Activated CD4-positive, CD25-positive, alpha-beta regulatory T cell treated with anti-CD3 and anti-CD28 coated beads, Interleukin-2, amount 50 U/mL, for 72 hours (primary cell): ENCODE data around the gene THAP12.
"Not testable (repeated sequence)": the region's sequence is repeated elsewhere in the genome, so short reads cannot be mapped to it uniquely, and the experiment has no call there.

Experiments used
- DNase-seq: peaks from one replicate; pipeline ENCODE4 v3.0.0; 2021

The THAP12 gene

GRCh38 chr11:76323375-76323774 is 57.6 kb downstream of the THAP12 start:
- not testable (repeated sequence) for DNase-seq

- DNase-seq, result no peak
These were observed 58.0 kb downstream of the THAP12 start for GRCh38 chr11:76322942-76323341.

- no peak for DNase-seq
These were observed 58.4 kb downstream of the THAP12 start for GRCh38 chr11:76322540-76322939.

GRCh38 chr11:76321820-76322524 is 59.0 kb downstream of the THAP12 start:
- DNase-seq, result no peak

- DNase-seq, result no peak
These were observed 59.6 kb downstream of the THAP12 start for GRCh38 chr11:76321340-76321739.

- no peak for DNase-seq
These were observed 60.0 kb downstream of the THAP12 start for GRCh38 chr11:76320929-76321328.

GRCh38 chr11:76319798-76320197 is 61.1 kb downstream of the THAP12 start:
- DNase-seq, result not testable (repeated sequence)

GRCh38 chr11:76318744-76319384 is 62.1 kb downstream of the THAP12 start:
- DNase-seq, result peak; percentile 87

GRCh38 chr11:76317296-76317695 is 63.6 kb downstream of the THAP12 start:
- no peak for DNase-seq

- no peak for DNase-seq
These were observed 64.2 kb downstream of the THAP12 start for GRCh38 chr11:76316726-76317125.

GRCh38 chr11:76315182-76315853 is 65.6 kb downstream of the THAP12 start:
- no peak for DNase-seq

- DNase-seq, result no peak
These were observed 66.2 kb downstream of the THAP12 start for GRCh38 chr11:76314741-76315090.

GRCh38 chr11:76313913-76314740 is 66.8 kb downstream of the THAP12 start:
- DNase-seq, result no peak

- no peak for DNase-seq
These were observed 67.7 kb downstream of the THAP12 start for GRCh38 chr11:76313271-76313670.

GRCh38 chr11:76310832-76311595 is 69.9 kb downstream of the THAP12 start:
- no peak for DNase-seq

GRCh38 chr11:76307978-76308747 is 72.8 kb downstream of the THAP12 start:
- DNase-seq, result no peak

GRCh38 chr11:76307396-76307795 is 73.5 kb downstream of the THAP12 start:
- DNase-seq, result no peak

GRCh38 chr11:76303399-76303798 is 77.5 kb downstream of the THAP12 start:
- DNase-seq, result no peak

GRCh38 chr11:76302996-76303395 is 77.9 kb downstream of the THAP12 start:
- no peak for DNase-seq
